ENCODE measurements around the gene CAPN11.
A peak's percentile ranks its signal among the peaks of the same experiment; 100 is the strongest.

CAPN11 gene

DNA sequence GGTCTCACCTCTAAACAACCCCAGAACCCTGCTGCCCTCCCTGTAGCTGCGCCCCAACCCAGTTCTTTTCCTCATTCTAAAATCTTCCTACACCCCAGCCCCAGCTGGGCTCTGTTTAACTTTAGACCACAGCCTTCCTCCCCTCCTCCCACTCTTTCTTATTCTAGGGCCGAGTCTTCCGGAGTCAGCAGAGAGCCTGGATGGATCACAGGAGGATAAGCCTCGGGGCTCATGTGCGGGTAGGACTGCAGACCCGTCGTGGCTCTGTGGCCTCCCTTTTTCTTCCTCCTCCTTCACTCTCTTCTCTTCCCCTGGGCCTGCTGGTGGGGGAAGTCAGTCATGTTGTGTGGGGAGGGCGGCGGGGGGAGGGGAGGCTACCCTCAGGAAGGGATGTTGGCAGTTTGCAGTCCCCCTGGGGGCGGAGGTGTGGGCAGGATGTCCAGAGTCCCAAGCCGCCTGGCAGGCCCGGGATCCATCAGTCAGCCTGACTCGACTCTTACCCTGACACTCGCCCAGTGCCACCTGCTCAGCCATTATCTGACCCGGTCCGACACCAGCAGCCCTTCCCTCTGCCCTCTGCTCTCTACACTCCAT, 8.1 kb downstream of the CAPN11 start:
- H3K79me2 ChIP-seq (ENCODE audit: control insufficient read depth, insufficient read depth, low read length, poor library complexity), result no peaks in the 10 kb centered on the region
- H2BK12ac ChIP-seq (ENCODE audit: low read length), result peak overlapping the region; percentile 26
- no peak overlapping the region for H2BK5ac ChIP-seq (ENCODE audit: low read depth, low read length, poor library complexity)
- no peaks in the 10 kb centered on the region for H3K27me3 ChIP-seq (ENCODE audit: insufficient read depth, low read length)
- no peak overlapping the region for H3K27ac ChIP-seq (ENCODE audit: low read depth, low read length)
- H3K9me3 ChIP-seq (ENCODE audit: insufficient read depth, low read depth, low read length), result no peaks in the 10 kb centered on the region
- H4K8ac ChIP-seq (ENCODE audit: low read depth, low read length), result peak overlapping the region; percentile 31
- peak overlapping the region; percentile 52 for H4K91ac ChIP-seq (ENCODE audit: low read depth, low read length)
- no peak overlapping the region for H3K4me3 ChIP-seq (ENCODE audit: low read depth, low read length)
- H3K4me1 ChIP-seq (ENCODE audit: control insufficient read depth in 1 of 2, insufficient read depth in 2 of 2, low read length in 2 of 2), result peaks cover 8 to 10% of the 10 kb centered on the region in 2 experiments
- no peak overlapping the region for H2AFZ ChIP-seq (ENCODE audit: insufficient read depth, low read length, poor library complexity)
- H3K79me1 ChIP-seq (ENCODE audit: low read length), result peaks cover 4% of the 10 kb centered on the region
- no CpG with 5 or more reads among the region's 16 CpGs for WGBS (ENCODE audit: extremely low coverage, insufficient coverage, insufficient read length)
- H4K12ac ChIP-seq (ENCODE audit: low read depth, low read length), result no peak overlapping the region
- no peak overlapping the region for H3K4me2 ChIP-seq (ENCODE audit: low read length)
- no peaks in the 10 kb centered on the region for H3K36me3 ChIP-seq (ENCODE audit: control insufficient read depth in 1 of 2, insufficient read depth in 2 of 2, low read length in 2 of 2)
- no peak overlapping the region for H3K9ac ChIP-seq (ENCODE audit: low read length)
- no peak overlapping the region for H3K18ac ChIP-seq (ENCODE audit: low read length)
- no peak overlapping the region for H3K23ac ChIP-seq (ENCODE audit: low read length)
- no peak overlapping the region for H3K4ac ChIP-seq (ENCODE audit: low read depth, low read length)
- no peak overlapping the region for H2BK120ac ChIP-seq (ENCODE audit: insufficient read depth, low read length, poor library complexity)
- peak overlapping the region; percentile 14 for H3K14ac ChIP-seq (ENCODE audit: low read length)
- peak in 1 of 2 donors; percentile 27 for DNase-seq
- H2AK5ac ChIP-seq (ENCODE audit: low read length), result no peak overlapping the region

DNA sequence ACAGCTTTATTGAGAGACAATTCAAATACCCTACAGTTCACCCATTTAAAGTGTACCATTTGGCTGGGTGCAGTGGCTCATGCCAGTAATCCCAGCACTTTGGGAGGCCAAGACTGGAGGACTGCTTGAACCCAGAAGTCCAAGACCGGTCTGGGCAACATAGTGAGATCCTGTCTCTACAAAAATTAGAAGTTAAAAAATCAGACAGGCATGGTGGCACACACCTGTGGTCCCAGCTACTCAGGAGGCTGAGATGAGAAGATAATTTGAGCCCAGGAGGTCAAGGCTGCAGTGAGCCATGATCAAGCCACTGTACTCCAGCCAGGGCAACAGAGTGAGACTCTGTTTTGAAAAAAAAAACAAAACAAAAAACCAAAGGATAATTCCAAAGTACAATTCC, 8.9 kb downstream of the CAPN11 start:
- Histone ChIP-seq H3K79me1 (ENCODE audit: low read length) (peaks cover 4% of the 10 kb centered on the region), H3K27me3 (ENCODE audit: insufficient read depth, low read length) (no peaks in the 10 kb centered on the region), H2AK5ac (ENCODE audit: low read length) (no peak overlapping the region), H2BK5ac (ENCODE audit: low read depth, low read length, poor library complexity) (no peak overlapping the region), H4K8ac (ENCODE audit: low read depth, low read length) (no peak overlapping the region), H3K23ac (ENCODE audit: low read length) (no peak overlapping the region), H3K4me2 (ENCODE audit: low read length) (no peak overlapping the region), H2BK12ac (ENCODE audit: low read length) (no peak overlapping the region), H4K91ac (ENCODE audit: low read depth, low read length) (no peak overlapping the region), H3K79me2 (ENCODE audit: control insufficient read depth, insufficient read depth, low read length, poor library complexity) (no peaks in the 10 kb centered on the region), H3K36me3 (ENCODE audit: control insufficient read depth in 1 of 2, insufficient read depth in 2 of 2, low read length in 2 of 2) (no peaks in the 10 kb centered on the region), H2BK120ac (ENCODE audit: insufficient read depth, low read length, poor library complexity) (no peak overlapping the region), H3K9me3 (ENCODE audit: insufficient read depth, low read depth, low read length) (no peaks in the 10 kb centered on the region), H3K14ac (ENCODE audit: low read length) (no peak overlapping the region), H2AFZ (ENCODE audit: insufficient read depth, low read length, poor library complexity) (no peak overlapping the region), H4K12ac (ENCODE audit: low read depth, low read length) (no peak overlapping the region), H3K4me1 (ENCODE audit: control insufficient read depth in 1 of 2, insufficient read depth in 2 of 2, low read length in 2 of 2) (peaks cover 8 to 10% of the 10 kb centered on the region in 2 experiments), H3K27ac (ENCODE audit: low read depth, low read length) (no peak overlapping the region), H3K9ac (ENCODE audit: low read length) (no peak overlapping the region), H3K4me3 (ENCODE audit: low read depth, low read length) (no peak overlapping the region), H3K4ac (ENCODE audit: low read depth, low read length) (no peak overlapping the region), H3K18ac (ENCODE audit: low read length) (no peak overlapping the region)
- no peak for DNase-seq
- WGBS (ENCODE audit: extremely low coverage, insufficient coverage, insufficient read length), result no CpG with 5 or more reads among the region's 1 CpG

DNA sequence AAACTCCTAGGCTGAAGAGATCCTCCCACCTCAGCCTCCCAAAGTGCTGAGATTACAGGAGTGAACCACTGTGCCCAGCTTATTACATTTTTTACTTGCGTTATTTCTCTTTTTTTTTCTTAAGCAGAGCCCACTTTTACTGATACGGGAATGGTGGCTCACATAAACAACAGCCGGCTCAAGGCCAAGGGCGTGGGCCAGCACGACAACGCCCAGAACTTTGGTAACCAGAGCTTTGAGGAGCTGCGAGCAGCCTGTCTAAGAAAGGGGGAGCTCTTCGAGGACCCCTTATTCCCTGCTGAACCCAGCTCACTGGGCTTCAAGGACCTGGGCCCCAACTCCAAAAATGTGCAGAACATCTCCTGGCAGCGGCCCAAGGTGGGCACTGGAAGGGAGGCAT, 10.5 kb downstream of the CAPN11 start:
- Histone ChIP-seq H3K79me1 (ENCODE audit: low read length) (peaks cover 4% of the 10 kb centered on the region), H3K18ac (ENCODE audit: low read length) (no peak overlapping the region), H3K14ac (ENCODE audit: low read length) (no peak overlapping the region), H2AFZ (ENCODE audit: insufficient read depth, low read length, poor library complexity) (no peak overlapping the region), H4K12ac (ENCODE audit: low read depth, low read length) (no peak overlapping the region), H2BK12ac (ENCODE audit: low read length) (no peak overlapping the region), H2AK5ac (ENCODE audit: low read length) (no peak overlapping the region), H3K9me3 (ENCODE audit: insufficient read depth, low read depth, low read length) (no peaks in the 10 kb centered on the region), H3K23ac (ENCODE audit: low read length) (no peak overlapping the region), H3K4me2 (ENCODE audit: low read length) (no peak overlapping the region), H2BK120ac (ENCODE audit: insufficient read depth, low read length, poor library complexity) (no peak overlapping the region), H3K4me3 (ENCODE audit: low read depth, low read length) (no peak overlapping the region), H4K8ac (ENCODE audit: low read depth, low read length) (no peak overlapping the region), H3K27me3 (ENCODE audit: insufficient read depth, low read length) (no peaks in the 10 kb centered on the region), H2BK5ac (ENCODE audit: low read depth, low read length, poor library complexity) (no peak overlapping the region), H3K4me1 (ENCODE audit: control insufficient read depth in 1 of 2, insufficient read depth in 2 of 2, low read length in 2 of 2) (peaks cover 8 to 12% of the 10 kb centered on the region in 2 experiments), H4K91ac (ENCODE audit: low read depth, low read length) (no peak overlapping the region), H3K36me3 (ENCODE audit: control insufficient read depth in 1 of 2, insufficient read depth in 2 of 2, low read length in 2 of 2) (no peaks in the 10 kb centered on the region), H3K27ac (ENCODE audit: low read depth, low read length) (no peak overlapping the region), H3K4ac (ENCODE audit: low read depth, low read length) (no peak overlapping the region), H3K79me2 (ENCODE audit: control insufficient read depth, insufficient read depth, low read length, poor library complexity) (no peaks in the 10 kb centered on the region), H3K9ac (ENCODE audit: low read length) (no peak overlapping the region)
- WGBS (ENCODE audit: extremely low coverage, insufficient coverage, insufficient read length), result no CpG with 5 or more reads among the region's 9 CpGs
- DNase-seq, result no peak

DNA sequence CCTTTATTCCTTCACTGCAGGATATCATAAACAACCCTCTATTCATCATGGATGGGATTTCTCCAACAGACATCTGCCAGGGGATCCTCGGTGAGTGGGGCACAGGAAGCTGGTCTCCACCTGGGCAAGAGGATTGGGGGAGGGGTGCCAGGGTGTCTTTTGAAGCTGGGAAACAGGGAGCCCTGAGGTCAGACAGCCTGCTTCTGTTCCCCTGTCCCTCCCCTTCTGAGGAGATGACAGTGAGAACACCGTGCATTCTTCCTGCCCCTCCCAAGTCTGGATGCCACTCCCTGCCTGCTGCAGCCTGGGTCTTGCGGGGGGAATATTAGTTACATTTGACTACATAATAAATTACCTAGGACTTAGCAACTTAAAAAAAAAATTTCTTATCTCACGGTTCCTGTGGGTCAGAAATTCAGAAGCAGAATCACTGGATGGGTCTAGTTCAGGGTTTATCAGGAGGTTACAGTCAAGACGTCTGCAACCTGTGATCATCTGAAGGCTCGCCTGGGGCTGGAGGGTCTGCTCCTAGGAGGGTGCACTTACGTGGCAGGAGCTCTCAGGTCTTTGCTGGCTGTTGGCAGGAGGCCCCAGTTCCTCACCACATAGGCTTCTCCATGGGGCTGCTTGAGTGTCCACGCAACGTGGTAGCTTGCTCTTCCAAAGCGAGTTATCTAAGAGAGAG, 11.4 kb downstream of the CAPN11 start:
- H3K27ac ChIP-seq (ENCODE audit: low read depth, low read length), result no peak overlapping the region
- no peak overlapping the region for H4K91ac ChIP-seq (ENCODE audit: low read depth, low read length)
- H4K12ac ChIP-seq (ENCODE audit: low read depth, low read length), result no peak overlapping the region
- no peak overlapping the region for H3K23ac ChIP-seq (ENCODE audit: low read length)
- peaks cover 8 to 12% of the 10 kb centered on the region in 2 experiments for H3K4me1 ChIP-seq (ENCODE audit: control insufficient read depth in 1 of 2, insufficient read depth in 2 of 2, low read length in 2 of 2)
- no peak overlapping the region for H3K14ac ChIP-seq (ENCODE audit: low read length)
- no peaks in the 10 kb centered on the region for H3K9me3 ChIP-seq (ENCODE audit: insufficient read depth, low read depth, low read length)
- H4K8ac ChIP-seq (ENCODE audit: low read depth, low read length), result no peak overlapping the region
- H3K4me3 ChIP-seq (ENCODE audit: low read depth, low read length), result no peak overlapping the region
- H2AK5ac ChIP-seq (ENCODE audit: low read length), result no peak overlapping the region
- H3K4ac ChIP-seq (ENCODE audit: low read depth, low read length), result no peak overlapping the region
- H2AFZ ChIP-seq (ENCODE audit: insufficient read depth, low read length, poor library complexity), result no peak overlapping the region
- H2BK5ac ChIP-seq (ENCODE audit: low read depth, low read length, poor library complexity), result no peak overlapping the region
- H3K36me3 ChIP-seq (ENCODE audit: control insufficient read depth in 1 of 2, insufficient read depth in 2 of 2, low read length in 2 of 2), result no peaks in the 10 kb centered on the region
- H3K79me2 ChIP-seq (ENCODE audit: control insufficient read depth, insufficient read depth, low read length, poor library complexity), result no peaks in the 10 kb centered on the region
- H3K79me1 ChIP-seq (ENCODE audit: low read length), result peaks cover 4% of the 10 kb centered on the region
- H3K27me3 ChIP-seq (ENCODE audit: insufficient read depth, low read length), result no peaks in the 10 kb centered on the region
- H3K9ac ChIP-seq (ENCODE audit: low read length), result no peak overlapping the region
- no CpG with 5 or more reads among the region's 10 CpGs for WGBS (ENCODE audit: extremely low coverage, insufficient coverage, insufficient read length)
- no peak overlapping the region for H3K4me2 ChIP-seq (ENCODE audit: low read length)
- DNase-seq, result no peak
- H2BK120ac ChIP-seq (ENCODE audit: insufficient read depth, low read length, poor library complexity), result no peak overlapping the region
- H3K18ac ChIP-seq (ENCODE audit: low read length), result no peak overlapping the region
- no peak overlapping the region for H2BK12ac ChIP-seq (ENCODE audit: low read length)
